ENCODE measurements around the gene KCNMA1. TPM values are rescaled to one million over a fixed set of nuclear protein-coding genes. Genes with fewer than 3 reads are reported as not detected.

Gene KCNMA1
- total RNA-seq, 1 donor: 77.8 TPM

- Histone ChIP-seq H3K4me2 (ENCODE audit: insufficient read depth, low read length) (no peak overlapping the region), H4K20me1 (ENCODE audit: insufficient read depth, low read length) (no peaks in the 10 kb centered on the region), H3K9me3 (ENCODE audit: low read depth, low read length) (no peaks in the 10 kb centered on the region), H3K79me2 (ENCODE audit: insufficient read depth, low read length) (no peaks in the 10 kb centered on the region), H3K27me3 (ENCODE audit: insufficient read depth, low read length) (no peaks in the 10 kb centered on the region), H3K4me3 (ENCODE audit: insufficient read depth, low read length) (no peak overlapping the region), H2AFZ (ENCODE audit: low read length) (no peak overlapping the region), H3K36me3 (ENCODE audit: insufficient read depth, low read length) (no peaks in the 10 kb centered on the region), H3K27ac (ENCODE audit: low read depth, low read length) (no peak overlapping the region), H3K4me1 (ENCODE audit: insufficient read depth, low read length) (peaks cover 12% of the 10 kb centered on the region)
- TF ChIP-seq CTCF (IDR thresholded peaks at IDR 0.05; ENCODE audit: extremely low read depth, low read depth, low read length): no peak
- DNase-seq (ENCODE audit: insufficient read length, low spot score, missing footprints): no peak
Measured at GRCh38 chr10:77424257-77424656, 213.4 kb downstream of the KCNMA1 start.

GRCh38 chr10:77422491-77423338 is 214.9 kb downstream of the KCNMA1 start:
- no peak for DNase-seq (ENCODE audit: insufficient read length, low spot score, missing footprints)
- peaks cover under 1% of the 10 kb centered on the region for H3K79me2 ChIP-seq (ENCODE audit: insufficient read depth, low read length)
- TF ChIP-seq CTCF (IDR thresholded peaks at IDR 0.05; ENCODE audit: extremely low read depth, low read depth, low read length): no peak
- no peaks in the 10 kb centered on the region for H4K20me1 ChIP-seq (ENCODE audit: insufficient read depth, low read length)
- no peaks in the 10 kb centered on the region for H3K36me3 ChIP-seq (ENCODE audit: insufficient read depth, low read length)
- no peaks in the 10 kb centered on the region for H3K27me3 ChIP-seq (ENCODE audit: insufficient read depth, low read length)
- no peaks in the 10 kb centered on the region for H3K9me3 ChIP-seq (ENCODE audit: low read depth, low read length)
- H3K4me2 ChIP-seq (ENCODE audit: insufficient read depth, low read length): no peak overlapping the region
- H3K27ac ChIP-seq (ENCODE audit: low read depth, low read length): no peak overlapping the region
- H3K4me3 ChIP-seq (ENCODE audit: insufficient read depth, low read length): no peak overlapping the region
- peaks cover 8% of the 10 kb centered on the region for H3K4me1 ChIP-seq (ENCODE audit: insufficient read depth, low read length)
- no peak overlapping the region for H2AFZ ChIP-seq (ENCODE audit: low read length)

- Histone ChIP-seq H3K27me3 (ENCODE audit: insufficient read depth, low read length) (no peaks in the 10 kb centered on the region), H3K79me2 (ENCODE audit: insufficient read depth, low read length) (peaks cover 2% of the 10 kb centered on the region), H3K9me3 (ENCODE audit: low read depth, low read length) (no peaks in the 10 kb centered on the region), H3K4me2 (ENCODE audit: insufficient read depth, low read length) (no peak overlapping the region), H3K4me3 (ENCODE audit: insufficient read depth, low read length) (no peak overlapping the region), H2AFZ (ENCODE audit: low read length) (no peak overlapping the region), H3K36me3 (ENCODE audit: insufficient read depth, low read length) (no peaks in the 10 kb centered on the region), H3K4me1 (ENCODE audit: insufficient read depth, low read length) (peaks cover 19% of the 10 kb centered on the region), H3K27ac (ENCODE audit: low read depth, low read length) (no peak overlapping the region), H4K20me1 (ENCODE audit: insufficient read depth, low read length) (no peaks in the 10 kb centered on the region)
- no peak for TF ChIP-seq CTCF (IDR thresholded peaks at IDR 0.05; ENCODE audit: extremely low read depth, low read depth, low read length)
- no peak for DNase-seq (ENCODE audit: insufficient read length, low spot score, missing footprints)
Measured at GRCh38 chr10:77421591-77421990, 216.0 kb downstream of the KCNMA1 start.

GRCh38 chr10:77420947-77421523 is 216.6 kb downstream of the KCNMA1 start:
- Histone ChIP-seq H3K36me3 (ENCODE audit: insufficient read depth, low read length) (no peaks in the 10 kb centered on the region), H3K4me1 (ENCODE audit: insufficient read depth, low read length) (peaks cover 24% of the 10 kb centered on the region), H4K20me1 (ENCODE audit: insufficient read depth, low read length) (no peaks in the 10 kb centered on the region), H3K27ac (ENCODE audit: low read depth, low read length) (no peak overlapping the region), H3K27me3 (ENCODE audit: insufficient read depth, low read length) (no peaks in the 10 kb centered on the region), H3K4me3 (ENCODE audit: insufficient read depth, low read length) (no peak overlapping the region), H3K9me3 (ENCODE audit: low read depth, low read length) (no peaks in the 10 kb centered on the region), H3K79me2 (ENCODE audit: insufficient read depth, low read length) (peaks cover 2% of the 10 kb centered on the region), H3K4me2 (ENCODE audit: insufficient read depth, low read length) (no peak overlapping the region), H2AFZ (ENCODE audit: low read length) (no peak overlapping the region)
- no peak for DNase-seq (ENCODE audit: insufficient read length, low spot score, missing footprints)
- TF ChIP-seq CTCF (IDR thresholded peaks at IDR 0.05; ENCODE audit: extremely low read depth, low read depth, low read length): no peak

All from osteoblast (primary cell).